A549 (cell line): ENCODE data around the gene GSTM2. TPM values are rescaled to one million over a fixed set of nuclear protein-coding genes. Genes with fewer than 3 reads are reported as not detected.

Experiments
- ATAC-seq, 2 experiments: fragments of 200-7000 bp in 1 of 2; fragments of >200 bp in 1 of 2; cut with Nextera tagmentation in 1 of 2; cut with Tn5 transposase in 1 of 2; 3 replicates each; pipeline versions ENCODE4 v1.8.0 to v1.9.1; 2018 to 2020; ENCODE audit warnings: mild to moderate bottlenecking in 1 of 2, moderate library complexity in 1 of 2
- CTCF ChIA-PET: fragments of 300-600 bp; sonication (Branson Sonifier 250); formaldehyde crosslinking; extraction: SDS; loops from one replicate; lab custom pipeline; 2021; ENCODE audit warnings: antibody characterized with exemption, inconsistent platforms; lab: Yijun Ruan, JAX
- POLR2A ChIA-PET: fragments of 350-600 bp; formaldehyde crosslinking; extraction: SDS; loops from one replicate; lab custom pipeline; 2021; ENCODE audit warnings: antibody characterized with exemption, inconsistent platforms; lab: Yijun Ruan, JAX
- DNase-seq, 2 experiments: peaks; one replicate each; pipeline versions ENCODE4 v3.0.0 to v3.0.0-alpha.2; 2011 to 2016; ENCODE audit warnings: low read depth in 1 of 2, low spot score in 1 of 2
- FAIRE-seq: peaks from 2 replicates; lab custom pipeline; 2011; peaks lifted over from hg19 to GRCh38; lab: Jason Lieb, UNC
- H3K27ac ChIP-seq, 2 experiments: fragments of >200 bp; sonication (Bioruptor Twin); formaldehyde crosslinking; 3 replicates each; pipeline ENCODE4 v1.5.1; 2016 to 2017
- H3K4me1 ChIP-seq: fragments of >200 bp; sonication (Bioruptor Twin); formaldehyde crosslinking; 3 replicates; pipeline ENCODE4 v1.6.1; 2016
- H3K4me2 ChIP-seq: fragments of >200 bp; sonication (Bioruptor Twin); formaldehyde crosslinking; 3 replicates; pipeline ENCODE4 v1.6.1; 2016
- H3K4me3 ChIP-seq: fragments of >200 bp; sonication (Bioruptor Twin); formaldehyde crosslinking; 3 replicates; pipeline ENCODE4 v1.5.1; 2016
- H3K9me3 ChIP-seq: fragments of >200 bp; sonication (Bioruptor Twin); formaldehyde crosslinking; 3 replicates; pipeline ENCODE4 v1.6.1; 2016
- ATOH8 ChIP-seq: fragments of 250-450 bp; sonication (Bioruptor Pico); IDR thresholded peaks from 2 replicates; pipeline ENCODE4 v1.5.0; 2020; ENCODE audit warnings: low read depth, mild to moderate bottlenecking, moderate library complexity
- CBX8 ChIP-seq: fragments of 200-600 bp; sonication (generic); IDR thresholded peaks from 2 replicates; pipeline ENCODE4 v1.6.1; 2016
- CHD4 ChIP-seq: fragments of 200-600 bp; sonication (generic); IDR thresholded peaks from 2 replicates; pipeline ENCODE4 v1.6.1; 2016; ENCODE audit warnings: antibody characterized with exemption, mild to moderate bottlenecking, borderline replicate concordance
- EHMT2 ChIP-seq: fragments of 200-600 bp; sonication (generic); IDR thresholded peaks from 2 replicates; pipeline ENCODE4 v1.6.1; 2016; ENCODE audit warnings: antibody characterized with exemption, low read depth, mild to moderate bottlenecking, moderate library complexity
- FOSL2 ChIP-seq, 2 experiments: fragments of 450-650 bp in 1 of 2; fragments of >200 bp in 1 of 2; sonication (Bioruptor Twin) in 1 of 2; formaldehyde crosslinking; IDR thresholded peaks; 2 replicates each; pipeline versions ENCODE4 v1.5.0 to v1.6.1; 2016 to 2020; ENCODE audit warnings: mild to moderate bottlenecking in 1 of 2, moderate library complexity in 1 of 2
- FOXS1 ChIP-seq: fragments of 250-450 bp; sonication (Bioruptor Pico); IDR thresholded peaks from 2 replicates; pipeline ENCODE4 v1.5.0; 2020; ENCODE audit warnings: mild to moderate bottlenecking, moderate library complexity
- GATA3 ChIP-seq: IDR thresholded peaks from 2 replicates; pipeline ENCODE4 v1.6.1; 2012; ENCODE audit warnings: borderline replicate concordance
- HDAC2 ChIP-seq: fragments of 200-600 bp; sonication (generic); IDR thresholded peaks from 2 replicates; pipeline ENCODE4 v1.6.1; 2016
- HEYL ChIP-seq: fragments of 250-450 bp; sonication (Bioruptor Pico); IDR thresholded peaks from 2 replicates; pipeline ENCODE4 v1.8.0; 2021; ENCODE audit warnings: mild to moderate bottlenecking, moderate library complexity
- KDM5A ChIP-seq: fragments of 200-600 bp; sonication (generic); IDR thresholded peaks from 2 replicates; pipeline ENCODE4 v1.6.1; 2016; ENCODE audit warnings: antibody characterized with exemption, mild to moderate bottlenecking
- MAX ChIP-seq: IDR thresholded peaks from 2 replicates; pipeline ENCODE4 v1.6.1; 2012
- NR3C1 ChIP-seq: fragments of >200 bp; sonication (Bioruptor Twin); formaldehyde crosslinking; IDR thresholded peaks from 3 replicates; pipeline ENCODE4 v1.6.1; 2017
- PHF8 ChIP-seq: fragments of 200-600 bp; sonication (generic); IDR thresholded peaks from 2 replicates; pipeline ENCODE4 v1.6.1; 2016; ENCODE audit warnings: low read depth, mild to moderate bottlenecking, antibody characterized with exemption, moderate library complexity, borderline replicate concordance
- POLR2A ChIP-seq: IDR thresholded peaks from 2 replicates; pipeline ENCODE4 v1.6.1; 2012; ENCODE audit warnings: mild to moderate bottlenecking, low read length
- RARB ChIP-seq: fragments of 250-450 bp; sonication (Bioruptor Pico); IDR thresholded peaks from 2 replicates; pipeline ENCODE4 v1.8.0; 2021; ENCODE audit warnings: mild to moderate bottlenecking, moderate library complexity
- RCOR1 ChIP-seq: fragments of 150-350 bp; IDR thresholded peaks from 2 replicates; pipeline ENCODE4 v1.6.1; 2014; ENCODE audit warnings: antibody characterized with exemption, low read length, low read depth
- SMC3 ChIP-seq: fragments of >200 bp; sonication (Bioruptor Twin); formaldehyde crosslinking; IDR thresholded peaks from 3 replicates; pipeline ENCODE4 v1.6.1; 2018; ENCODE audit warnings: inconsistent platforms
- ZC3H11A ChIP-seq: fragments of 450-650 bp; IDR thresholded peaks from 2 replicates; pipeline ENCODE4 v1.6.1; 2014; ENCODE audit warnings: antibody characterized with exemption, mild to moderate bottlenecking
- ZFP36 ChIP-seq: fragments of 450-650 bp; IDR thresholded peaks from 2 replicates; pipeline ENCODE4 v1.6.1; 2014; ENCODE audit warnings: borderline replicate concordance; ENCODE audit not compliant: partially characterized antibody
- ZSCAN20 ChIP-seq: fragments of 250-450 bp; sonication (Bioruptor Pico); IDR thresholded peaks from 2 replicates; pipeline ENCODE4 v1.8.0; 2022; ENCODE audit warnings: mild to moderate bottlenecking, moderate library complexity
- WGBS: methylation state at CpG from one replicate; pipeline ENCODE4 v1.1.6; 2017; ENCODE audit errors: missing lambda C conversion rate; 5-methylcytosine and 5-hydroxymethylcytosine counted together
- polyA plus RNA-seq, 4 experiments: library from polyadenylated mRNA; depleted of rRNA in 3 of 4; stranded (reverse); fragments of >200 nt; fragmentation: RNase III in 1 of 4; extraction: RNeasy Plus Mini Kit Qiagen cat#74134 plus additional on column Dnase treatment in 1 of 4; gene quantifications; 2 replicates in 3 of 4; 3 replicates in 1 of 4; pipeline ENCODE4 v1.2.3, GENCODE V29; 2011 to 2017
- TF ChIP-seq, protein P1 (sequence below): IDR thresholded peaks from 2 replicates; pipeline ENCODE4 v1.6.1; 2012
- TF ChIP-seq, protein P2 (sequence below): fragments of 250-450 bp; sonication (Bioruptor Pico); IDR thresholded peaks from 2 replicates; pipeline ENCODE4 v1.5.0; 2021; ENCODE audit warnings: mild to moderate bottlenecking, moderate library complexity, borderline replicate concordance
- TF ChIP-seq, protein P3 (sequence below): fragments of >200 bp; sonication (Bioruptor Twin); formaldehyde crosslinking; IDR thresholded peaks from 2 replicates; pipeline ENCODE4 v1.6.1; 2016

Gene GSTM2
- polyA plus RNA-seq, 2 of the 4 experiments (the other 2 are of a cell fraction): 4.8 to 6.5 TPM

DNA sequence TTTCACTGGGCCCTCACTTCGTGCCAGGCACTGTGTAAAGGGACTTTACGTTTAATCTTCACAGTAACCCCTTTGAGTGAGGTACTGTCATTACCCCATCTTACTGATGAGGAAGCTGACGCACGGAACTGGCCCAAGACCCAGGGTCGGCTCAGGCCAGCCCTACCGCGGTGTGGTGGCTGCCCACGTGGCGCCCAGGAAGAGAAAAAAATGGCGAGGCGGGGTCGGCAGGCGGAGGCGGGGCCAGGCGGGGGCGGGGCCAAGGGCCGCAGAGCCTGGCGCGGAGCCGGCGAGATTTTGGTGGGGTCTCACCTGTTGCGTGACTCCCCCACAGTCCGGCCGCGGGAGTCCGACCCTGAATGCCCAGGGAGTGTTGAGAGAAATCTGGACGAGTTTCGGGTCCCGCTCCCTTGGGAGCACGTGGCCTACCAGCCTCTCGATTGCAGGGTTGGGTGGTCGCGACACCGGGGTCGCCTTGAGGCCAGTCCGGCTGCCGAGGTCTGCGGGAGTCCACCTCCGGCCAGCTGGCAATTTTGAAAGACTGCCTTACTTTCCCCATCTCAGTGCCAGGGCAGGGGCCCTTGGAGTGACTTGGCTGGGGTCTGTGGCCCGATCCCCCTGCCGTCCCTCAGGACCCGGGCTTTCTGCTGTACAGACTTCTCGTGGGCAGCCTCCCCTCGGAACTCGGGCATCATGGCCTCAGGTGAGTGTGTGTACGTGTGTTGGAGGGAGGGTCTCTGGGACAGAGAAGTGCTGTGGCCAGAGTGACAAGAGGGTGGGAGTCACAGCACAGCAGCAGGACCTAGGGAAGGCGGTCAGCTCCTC lies 48.1 kb upstream of the GSTM2 start, which contains the start of the genes AMPD2 and GNAT2 (continued):
- TF ChIP-seq MAX (peak; percentile 98), RCOR1 (no peak), POLR2A (peak; percentile 47), FOSL2 (IDR thresholded peaks at IDR 0.05) (no peak), FOSL2 (CRISPR knock-in tag; IDR thresholded peaks at IDR 0.05) (no peak), PHF8 (peak; percentile 13; the same call in 1 of the 2 replicates), CBX8 (no peak), ZSCAN20 (CRISPR knock-in tag) (no peak), KDM5A (no peak)
- TF ChIP-seq, all 56 proteins: peak for 7

- TF ChIP-seq, protein P1, sequence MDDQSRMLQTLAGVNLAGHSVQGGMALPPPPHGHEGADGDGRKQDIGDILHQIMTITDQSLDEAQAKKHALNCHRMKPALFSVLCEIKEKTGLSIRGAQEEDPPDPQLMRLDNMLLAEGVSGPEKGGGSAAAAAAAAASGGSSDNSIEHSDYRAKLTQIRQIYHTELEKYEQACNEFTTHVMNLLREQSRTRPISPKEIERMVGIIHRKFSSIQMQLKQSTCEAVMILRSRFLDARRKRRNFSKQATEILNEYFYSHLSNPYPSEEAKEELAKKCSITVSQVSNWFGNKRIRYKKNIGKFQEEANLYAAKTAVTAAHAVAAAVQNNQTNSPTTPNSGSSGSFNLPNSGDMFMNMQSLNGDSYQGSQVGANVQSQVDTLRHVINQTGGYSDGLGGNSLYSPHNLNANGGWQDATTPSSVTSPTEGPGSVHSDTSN: no peak
- TF ChIP-seq ATOH8 (no peak), HEYL (CRISPR knock-in tag) (no peak), CHD4 (no peak), ZFP36 (no peak), FOXS1 (no peak), GATA3 (no peak), EHMT2 (no peak), NR3C1 (no peak), ZSCAN20 (CRISPR knock-in tag) (no peak), SMC3 (no peak), KDM5A (no peak), POLR2A (no peak), FOSL2 (IDR thresholded peaks at IDR 0.05) (no peak), FOSL2 (CRISPR knock-in tag; IDR thresholded peaks at IDR 0.05) (no peak), RARB (CRISPR knock-in tag) (no peak), RCOR1 (no peak), HDAC2 (no peak), ZC3H11A (no peak)
- TF ChIP-seq, protein P2, sequence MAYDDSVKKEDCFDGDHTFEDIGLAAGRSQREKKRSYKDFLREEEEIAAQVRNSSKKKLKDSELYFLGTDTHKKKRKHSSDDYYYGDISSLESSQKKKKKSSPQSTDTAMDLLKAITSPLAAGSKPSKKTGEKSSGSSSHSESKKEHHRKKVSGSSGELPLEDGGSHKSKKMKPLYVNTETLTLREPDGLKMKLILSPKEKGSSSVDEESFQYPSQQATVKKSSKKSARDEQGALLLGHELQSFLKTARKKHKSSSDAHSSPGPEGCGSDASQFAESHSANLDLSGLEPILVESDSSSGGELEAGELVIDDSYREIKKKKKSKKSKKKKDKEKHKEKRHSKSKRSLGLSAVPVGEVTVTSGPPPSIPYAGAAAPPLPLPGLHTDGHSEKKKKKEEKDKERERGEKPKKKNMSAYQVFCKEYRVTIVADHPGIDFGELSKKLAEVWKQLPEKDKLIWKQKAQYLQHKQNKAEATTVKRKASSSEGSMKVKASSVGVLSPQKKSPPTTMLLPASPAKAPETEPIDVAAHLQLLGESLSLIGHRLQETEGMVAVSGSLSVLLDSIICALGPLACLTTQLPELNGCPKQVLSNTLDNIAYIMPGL (CRISPR knock-in tag): no peak
- TF ChIP-seq, protein P3, sequence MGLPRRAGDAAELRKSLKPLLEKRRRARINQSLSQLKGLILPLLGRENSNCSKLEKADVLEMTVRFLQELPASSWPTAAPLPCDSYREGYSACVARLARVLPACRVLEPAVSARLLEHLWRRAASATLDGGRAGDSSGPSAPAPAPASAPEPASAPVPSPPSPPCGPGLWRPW: no peak
- DNase-seq (peak; percentile 37 to 69), ATAC-seq (peak; percentile 63 to 67), FAIRE-seq (no peak)
- Histone ChIP-seq H3K27ac (peak overlapping the region; percentile 93 to 98), H3K9me3 (no peaks in the 10 kb centered on the region), H3K4me1 (peaks cover 31% of the 10 kb centered on the region), H3K4me3 (peak overlapping the region; percentile 90), H3K4me2 (peak overlapping the region; percentile 89)
- WGBS: 0% methylated on average over 8 of the region's 9 CpGs
- POLR2A ChIA-PET: interaction anchor here (1.4 to 2.2 kb wide), 2 partner anchors 16 to 72 kb away, joined by 3 to 27 read pairs; partner anchors contain the start of gene GNAI3
- CTCF ChIA-PET: interaction anchor here (0.8 to 1.2 kb wide), 4 partner anchors 9 to 343 kb away, joined by 3 to 5 read pairs (median 3); partner anchors contain the start of gene GNAI3
These were observed 47.5 kb upstream of the GSTM2 start for GRCh38 chr1:109620401-109620791.
